CD14-positive monocyte (primary cell): ENCODE results near the gene TMEM235. TPM values are rescaled to one million over a fixed set of nuclear protein-coding genes. Genes with fewer than 3 reads are reported as not detected.
A peak's percentile ranks its signal among the peaks of the same experiment; 100 is the strongest.

Source experiments
- DNase-seq, 3 donors: peaks; one replicate each; pipeline ENCODE4 v3.0.0-alpha.2; 2011 to 2022
- H2AFZ ChIP-seq: 2 replicates; pipeline ENCODE4 v1.6.0; 2012; ENCODE audit warnings: mild to moderate bottlenecking, low read depth, low read length, inconsistent platforms; ENCODE audit not compliant: insufficient read depth, poor library complexity, severe bottlenecking
- H3K27ac ChIP-seq, 2 donors: 1 replicate in 1 of 2; 2 replicates in 1 of 2; pipeline ENCODE4 v1.5.1; 2012 to 2013; ENCODE audit warnings: low read length in 2 of 2, control low read depth in 1 of 2, inconsistent platforms in 1 of 2, low read depth in 1 of 2, mild to moderate bottlenecking in 1 of 2
- H3K27me3 ChIP-seq, 2 donors: one replicate each; pipeline versions ENCODE4 v1.6.0 to v1.6.1; 2011 to 2013; ENCODE audit warnings: low read length in 2 of 2; ENCODE audit not compliant: control insufficient read depth in 2 of 2, insufficient read depth in 2 of 2
- H3K36me3 ChIP-seq, 2 donors: replicated peaks in 1 of 2; 1 replicate in 1 of 2; 2 replicates in 1 of 2; pipeline versions ENCODE4 v1.5.1 to v1.6.1; 2012 to 2013; ENCODE audit warnings: low read length in 2 of 2, control low read depth in 1 of 2, inconsistent platforms in 1 of 2, mild to moderate bottlenecking in 1 of 2; ENCODE audit not compliant: insufficient read depth in 2 of 2, control insufficient read depth in 1 of 2
- H3K4me1 ChIP-seq, 2 donors: 1 replicate in 1 of 2; 2 replicates in 1 of 2; pipeline versions ENCODE4 v1.5.1 to v1.6.1; 2012 to 2013; ENCODE audit warnings: low read length in 2 of 2, control low read depth in 1 of 2, inconsistent platforms in 1 of 2, mild to moderate bottlenecking in 1 of 2, moderate library complexity in 1 of 2; ENCODE audit not compliant: insufficient read depth in 2 of 2, control insufficient read depth in 1 of 2
- H3K4me2 ChIP-seq: replicated peaks from 2 replicates; pipeline ENCODE3; 2012; ENCODE audit warnings: low read length, moderate library complexity, mild to moderate bottlenecking; ENCODE audit not compliant: poor library complexity, severe bottlenecking; ENCODE audit errors: extremely low read depth
- H3K4me3 ChIP-seq, 3 experiments: fragments of 200-600 bp in 1 of 3; sonication (generic) in 1 of 3; replicated peaks in 1 of 3; 1 replicate in 2 of 3; 2 replicates in 1 of 3; pipeline ENCODE4 v1.5.1; 2011 to 2013; ENCODE audit warnings: low read length in 3 of 3, mild to moderate bottlenecking in 3 of 3, control low read depth in 2 of 3, low read depth in 2 of 3, inconsistent platforms in 1 of 3, moderate library complexity in 1 of 3
- H3K79me2 ChIP-seq: 2 replicates; pipeline ENCODE4 v1.6.0; 2012; ENCODE audit warnings: mild to moderate bottlenecking, control low read depth, inconsistent platforms, low read length, moderate library complexity; ENCODE audit not compliant: insufficient read depth
- H3K9ac ChIP-seq: 2 replicates; pipeline ENCODE4 v1.6.0; 2017; ENCODE audit warnings: low read length, mild to moderate bottlenecking; ENCODE audit not compliant: insufficient read depth, poor library complexity, severe bottlenecking
- H3K9me3 ChIP-seq, 2 donors: replicated peaks in 1 of 2; 1 replicate in 1 of 2; 2 replicates in 1 of 2; pipeline versions ENCODE4 v1.5.1 to v1.6.1; 2012 to 2013; ENCODE audit warnings: low read length in 2 of 2, control low read depth in 1 of 2; ENCODE audit not compliant: control insufficient read depth in 1 of 2, insufficient read depth in 1 of 2
- H4K20me1 ChIP-seq: 2 replicates; pipeline ENCODE4 v1.6.0; 2012; ENCODE audit warnings: mild to moderate bottlenecking, low read length, control low read depth, moderate library complexity; ENCODE audit not compliant: insufficient read depth
- H3K27ac Mint-ChIP-seq, 7 donors: one replicate each; pipeline ENCODE4 v1.8.0; 2020; ENCODE audit warnings: mild to moderate bottlenecking in 7 of 7, mixed read lengths in 7 of 7, moderate library complexity in 6 of 7, inconsistent platforms in 2 of 7
- H3K27me3 Mint-ChIP-seq, 3 donors: one replicate each; pipeline ENCODE4 v1.8.0; 2021 to 2022; ENCODE audit warnings: low read depth in 3 of 3, mild to moderate bottlenecking in 3 of 3, mixed read lengths in 3 of 3, moderate library complexity in 3 of 3, inconsistent platforms in 1 of 3
- H3K36me3 Mint-ChIP-seq, 2 donors: one replicate each; pipeline ENCODE4 v1.8.0; 2020; ENCODE audit warnings: mixed read lengths in 2 of 2, inconsistent platforms in 1 of 2, mild to moderate bottlenecking in 1 of 2
- H3K4me1 Mint-ChIP-seq: one replicate; pipeline ENCODE4 v1.8.0; 2020; ENCODE audit warnings: mild to moderate bottlenecking, mixed read lengths
- H3K4me3 Mint-ChIP-seq, 2 donors: one replicate each; pipeline ENCODE4 v1.8.0; 2020; ENCODE audit warnings: mild to moderate bottlenecking in 2 of 2, mixed read lengths in 2 of 2, moderate library complexity in 1 of 2
- H3K9me3 Mint-ChIP-seq, 7 donors: one replicate each; pipeline ENCODE4 v1.8.0; 2020 to 2022; ENCODE audit warnings: mixed read lengths in 7 of 7, mild to moderate bottlenecking in 6 of 7, moderate library complexity in 6 of 7, inconsistent platforms in 2 of 7
- WGBS: methylation state at CpG from one replicate; pipeline ENCODE4 v1.1.5; 2013; ENCODE audit warnings: missing lambda C conversion rate; ENCODE audit not compliant: insufficient coverage; 5-methylcytosine and 5-hydroxymethylcytosine counted together
- intact Hi-C, 2 donors: fragments of 100-400 bp; cut with micrococcal nuclease; formaldehyde crosslinking; loops; one replicate each; pipeline versions ENCODE4 v1.15.0 to v1.15.1; 2023
- polyA minus RNA-seq: library from RNA; depleted of rRNA, polyadenylated mRNA; stranded (reverse); fragments of >200 nt; gene quantifications from 2 replicates; pipeline ENCODE4 v1.2.3, GENCODE V29; 2012
- polyA plus RNA-seq, 3 donors: library from polyadenylated mRNA; depleted of rRNA in 1 of 3; unstranded in 2 of 3; stranded (reverse) in 1 of 3; fragments of 300-500 nt in 2 of 3; fragments of >200 nt in 1 of 3; fragmentation: Illumina TruSeq in 2 of 3; gene quantifications; 1 replicate in 2 of 3; 2 replicates in 1 of 3; pipeline ENCODE4 v1.2.3, GENCODE V29; 2012 to 2021
- total RNA-seq, 12 experiments: library from RNA in 1 of 12; stranded (reverse) in 1 of 12; fragments of 120-200 nt in 1 of 12; gene quantifications; one replicate each; pipeline ENCODE4 v1.2.4 and lab custom pipeline; 2013 to 2026; ENCODE audit warnings: mixed read lengths in 6 of 12, inconsistent platforms in 1 of 12
- TF ChIP-seq, protein P1 (sequence below): fragments of 200-600 bp; IDR thresholded peaks from one replicate; pipeline ENCODE4 v1.8.0; 2022; ENCODE audit warnings: antibody characterized with exemption, mild to moderate bottlenecking

TMEM235 gene
- total RNA-seq (2013) = not detected
- polyA plus RNA-seq (not detected), polyA minus RNA-seq (not detected in 2 replicates), total RNA-seq (lab: John Stamatoyannopoulos, UW) (0 to 0.46 (median 0) reads per million in 11 experiments)

DNA sequence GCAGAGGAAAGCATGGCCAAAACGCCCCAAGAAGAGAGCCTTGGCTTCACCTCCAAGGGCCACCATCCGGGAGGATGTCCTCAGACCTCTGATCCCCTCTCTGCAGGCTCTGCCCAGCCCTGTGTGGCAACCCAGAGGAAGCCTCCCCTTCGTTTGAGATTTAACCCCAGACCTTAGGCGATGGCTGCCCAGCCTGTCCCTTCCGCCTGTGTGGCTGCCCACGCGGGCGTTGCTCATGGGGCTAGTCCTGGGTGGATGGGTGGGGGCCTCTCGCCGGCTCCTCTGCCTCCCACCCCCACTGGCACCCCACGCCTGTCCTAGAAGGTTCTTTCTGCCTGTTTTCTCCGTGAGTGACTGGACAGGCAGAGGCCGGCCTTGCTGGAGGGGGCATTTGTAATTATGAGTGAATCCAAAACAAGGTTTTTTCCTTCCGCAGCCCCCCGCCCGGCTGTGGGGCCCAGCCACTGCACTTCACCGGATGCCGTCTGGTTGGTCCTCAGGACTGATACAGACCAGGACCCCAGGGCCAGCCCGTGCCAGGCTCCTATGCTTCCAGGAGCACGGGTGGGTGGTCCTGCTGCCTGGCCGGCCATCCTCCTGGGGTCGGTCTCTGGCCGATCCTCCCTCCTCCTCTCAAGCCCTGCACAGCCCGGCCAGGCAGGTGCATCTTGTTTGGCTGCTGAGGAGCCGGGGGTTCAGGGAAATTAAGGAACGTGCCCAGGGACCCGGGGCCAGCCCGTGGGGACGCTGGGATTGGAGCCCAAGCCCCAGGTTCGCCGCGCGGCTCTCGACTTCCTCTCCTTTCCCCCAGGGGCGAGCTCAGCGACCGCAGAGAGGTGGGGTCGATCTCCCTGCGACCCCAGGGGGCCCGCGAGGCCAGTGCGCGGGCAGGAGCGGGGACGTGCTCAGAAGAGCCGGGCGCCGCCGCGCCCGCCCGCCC is at the start of gene TMEM235:
Gene TMEM235, plus strand, starts transcription at position 636 of the 940 bp plus-strand sequence. CDS start 393 bp downstream, outside the sequence.
- H3K4me3 ChIP-seq = no peak within 1 kb of the TSS
- H3K4me2 ChIP-seq = no peak within 1 kb of the TSS
- intact Hi-C loops = loop anchor here in 1 of 2 donors (5.0 kb wide), 1 partner anchor 129 kb away; no protein-coding TSS in a partner anchor
- peak within 1 kb of the TSS; percentile 37 to 75 for H3K4me3 Mint-ChIP-seq
- no peak within 1 kb of the TSS for H3K9ac ChIP-seq
- H3K27ac Mint-ChIP-seq = no peak within 1 kb of the TSS
- no peak within 1 kb of the TSS for H2AFZ ChIP-seq
- peaks cover 20% of the 10 kb centered on the region for H3K4me1 Mint-ChIP-seq
- peaks cover 0 to 14% of the 10 kb centered on the region in 2 donors for H3K9me3 ChIP-seq
- H3K27me3 Mint-ChIP-seq = peaks cover 54 to 78% (median 69%) of the 10 kb centered on the region in 3 donors
- H4K20me1 ChIP-seq = no peaks in the 10 kb centered on the region
- WGBS = 34% methylated on average over 34 of the region's 52 CpGs
- no peaks in the 10 kb centered on the region for H3K79me2 ChIP-seq
- H3K27me3 ChIP-seq = peaks cover 15 to 50% of the 10 kb centered on the region in 2 donors
- H3K27ac ChIP-seq = no peak within 1 kb of the TSS
- TF ChIP-seq, protein P1, sequence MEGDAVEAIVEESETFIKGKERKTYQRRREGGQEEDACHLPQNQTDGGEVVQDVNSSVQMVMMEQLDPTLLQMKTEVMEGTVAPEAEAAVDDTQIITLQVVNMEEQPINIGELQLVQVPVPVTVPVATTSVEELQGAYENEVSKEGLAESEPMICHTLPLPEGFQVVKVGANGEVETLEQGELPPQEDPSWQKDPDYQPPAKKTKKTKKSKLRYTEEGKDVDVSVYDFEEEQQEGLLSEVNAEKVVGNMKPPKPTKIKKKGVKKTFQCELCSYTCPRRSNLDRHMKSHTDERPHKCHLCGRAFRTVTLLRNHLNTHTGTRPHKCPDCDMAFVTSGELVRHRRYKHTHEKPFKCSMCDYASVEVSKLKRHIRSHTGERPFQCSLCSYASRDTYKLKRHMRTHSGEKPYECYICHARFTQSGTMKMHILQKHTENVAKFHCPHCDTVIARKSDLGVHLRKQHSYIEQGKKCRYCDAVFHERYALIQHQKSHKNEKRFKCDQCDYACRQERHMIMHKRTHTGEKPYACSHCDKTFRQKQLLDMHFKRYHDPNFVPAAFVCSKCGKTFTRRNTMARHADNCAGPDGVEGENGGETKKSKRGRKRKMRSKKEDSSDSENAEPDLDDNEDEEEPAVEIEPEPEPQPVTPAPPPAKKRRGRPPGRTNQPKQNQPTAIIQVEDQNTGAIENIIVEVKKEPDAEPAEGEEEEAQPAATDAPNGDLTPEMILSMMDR = no peak
- H3K36me3 ChIP-seq = no peaks in the 10 kb centered on the region
- H3K4me1 ChIP-seq = peaks cover 13 to 20% of the 10 kb centered on the region in 2 donors
- H3K36me3 Mint-ChIP-seq = peaks cover 0 to 2% of the 10 kb centered on the region in 2 donors
- H3K9me3 Mint-ChIP-seq = peaks cover 0 to 14% (median 4%) of the 10 kb centered on the region in 7 donors
- DNase-seq = no peak

DNA sequence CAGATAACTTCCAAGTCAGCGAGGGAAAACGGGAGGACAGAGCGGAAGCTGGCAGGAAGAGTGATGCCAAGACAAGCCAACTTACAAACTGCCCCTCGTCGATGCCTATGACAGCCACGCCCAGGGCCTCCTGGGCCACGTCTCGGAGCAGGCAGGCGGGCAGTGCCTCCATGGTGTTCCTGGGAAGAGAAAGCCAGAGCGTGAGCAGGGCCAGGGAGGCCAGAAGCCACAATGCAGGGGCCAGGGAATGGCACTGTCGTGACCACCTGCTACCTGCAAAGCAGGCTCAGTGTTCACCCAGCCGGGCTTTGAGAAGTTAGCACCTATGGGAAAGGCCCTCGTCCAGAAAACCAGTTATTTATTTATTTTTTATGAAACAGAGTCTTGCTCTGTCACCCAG is 48.9 kb upstream of the TMEM235 start:
- Mint-ChIP-seq H3K4me1 (peaks cover 33% of the 10 kb centered on the region), H3K27ac (peak overlapping the region in 3 of 7 donors; percentile 3 to 66 (median 45)), H3K4me3 (no peak overlapping the region), H3K27me3 (peaks cover 0 to 2% (median 0%) of the 10 kb centered on the region in 3 donors), H3K9me3 (no peaks in the 10 kb centered on the region), H3K36me3 (peaks cover 15 to 42% of the 10 kb centered on the region in 2 donors)
- H3K9ac ChIP-seq = no peak overlapping the region
- peaks cover 19 to 36% of the 10 kb centered on the region in 2 donors for H3K4me1 ChIP-seq
- H4K20me1 ChIP-seq = no peaks in the 10 kb centered on the region
- intact Hi-C loops = no loop called here
- peaks cover 46% of the 10 kb centered on the region for H3K79me2 ChIP-seq
- no peaks in the 10 kb centered on the region for H3K27me3 ChIP-seq
- no peak overlapping the region for H3K4me3 ChIP-seq
- no peak overlapping the region for H2AFZ ChIP-seq
- TF ChIP-seq, protein P1 = no peak
- H3K9me3 ChIP-seq = no peaks in the 10 kb centered on the region
- peaks cover 0 to 4% of the 10 kb centered on the region in 2 donors for H3K36me3 ChIP-seq
- DNase-seq = no peak
- no peak overlapping the region for H3K27ac ChIP-seq
- no peak overlapping the region for H3K4me2 ChIP-seq
- 97% methylated on average over 13 of the region's 13 CpGs for WGBS
